Subcutaneous adipose tissue (tissue), 4 donors: ENCODE results near the gene SLC43A2. TPM values are rescaled to one million over a fixed set of nuclear protein-coding genes. Genes with fewer than 3 reads are reported as not detected.

Experiments
- total RNA-seq, 4 donors: library from RNA; depleted of rRNA; stranded (reverse); fragments of >200 nt; gene quantifications; one replicate each; pipeline ENCODE4 v1.1.0, GENCODE V29; 2016
- TF ChIP-seq, protein P1 (sequence below): fragments of 450-650 bp; IDR thresholded peaks from one replicate; pipeline ENCODE4 v1.5.1; 2016; ENCODE audit warnings: low read depth, mild to moderate bottlenecking, control low read depth, antibody characterized with exemption, moderate library complexity

SLC43A2 gene
- total RNA-seq, 4 donors from 2014 or later, result 7.3 to 25.6 (median 16.7) TPM

DNA sequence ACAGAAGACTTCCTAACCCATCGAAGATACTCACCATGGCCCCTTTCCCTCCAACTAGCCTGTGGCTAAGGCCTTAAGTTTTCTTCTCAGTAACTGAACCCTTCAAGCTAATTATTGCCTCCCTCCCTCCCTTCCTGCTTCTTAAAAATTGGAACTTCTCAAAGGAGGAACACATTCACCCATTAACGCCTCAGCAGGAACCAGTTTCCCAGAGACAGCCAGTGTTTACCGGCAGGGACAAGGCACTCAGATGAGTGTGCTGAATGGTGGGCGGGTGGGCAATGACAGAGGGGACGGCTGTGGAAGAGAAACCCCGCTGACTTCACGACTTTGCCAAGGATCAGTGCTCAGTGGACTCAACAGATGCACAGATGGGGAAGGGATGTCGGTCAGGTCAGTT lies 86.3 kb downstream of the SLC43A2 start:
- TF ChIP-seq, protein P1, sequence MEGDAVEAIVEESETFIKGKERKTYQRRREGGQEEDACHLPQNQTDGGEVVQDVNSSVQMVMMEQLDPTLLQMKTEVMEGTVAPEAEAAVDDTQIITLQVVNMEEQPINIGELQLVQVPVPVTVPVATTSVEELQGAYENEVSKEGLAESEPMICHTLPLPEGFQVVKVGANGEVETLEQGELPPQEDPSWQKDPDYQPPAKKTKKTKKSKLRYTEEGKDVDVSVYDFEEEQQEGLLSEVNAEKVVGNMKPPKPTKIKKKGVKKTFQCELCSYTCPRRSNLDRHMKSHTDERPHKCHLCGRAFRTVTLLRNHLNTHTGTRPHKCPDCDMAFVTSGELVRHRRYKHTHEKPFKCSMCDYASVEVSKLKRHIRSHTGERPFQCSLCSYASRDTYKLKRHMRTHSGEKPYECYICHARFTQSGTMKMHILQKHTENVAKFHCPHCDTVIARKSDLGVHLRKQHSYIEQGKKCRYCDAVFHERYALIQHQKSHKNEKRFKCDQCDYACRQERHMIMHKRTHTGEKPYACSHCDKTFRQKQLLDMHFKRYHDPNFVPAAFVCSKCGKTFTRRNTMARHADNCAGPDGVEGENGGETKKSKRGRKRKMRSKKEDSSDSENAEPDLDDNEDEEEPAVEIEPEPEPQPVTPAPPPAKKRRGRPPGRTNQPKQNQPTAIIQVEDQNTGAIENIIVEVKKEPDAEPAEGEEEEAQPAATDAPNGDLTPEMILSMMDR, result no peak

DNA sequence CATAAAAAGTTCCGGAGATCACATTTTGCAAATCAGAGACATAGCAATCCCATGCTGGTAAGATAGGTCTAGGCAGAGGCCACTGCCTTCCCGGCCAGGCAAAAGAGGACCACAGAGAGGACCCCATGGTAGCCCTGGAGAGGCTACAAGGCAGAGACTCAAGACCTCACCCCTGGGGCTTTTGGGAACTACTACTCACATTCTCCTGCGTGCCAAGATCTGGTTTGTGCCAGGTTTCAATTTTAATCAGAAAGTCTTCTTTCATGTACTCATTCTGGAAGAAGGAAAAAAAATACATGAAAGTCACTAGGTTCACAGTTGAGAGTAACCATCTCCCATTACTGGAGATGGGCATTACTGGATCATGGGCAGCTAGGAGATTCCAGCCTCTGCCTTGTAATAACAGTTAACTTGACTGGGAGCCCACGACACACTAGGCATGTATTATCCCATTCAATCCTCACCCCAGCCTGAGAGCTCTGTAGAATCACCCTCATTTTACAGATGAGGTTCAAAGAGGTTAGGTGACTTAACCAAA lies 87.2 kb downstream of the SLC43A2 start:
- TF ChIP-seq, protein P1, result no peak

DNA sequence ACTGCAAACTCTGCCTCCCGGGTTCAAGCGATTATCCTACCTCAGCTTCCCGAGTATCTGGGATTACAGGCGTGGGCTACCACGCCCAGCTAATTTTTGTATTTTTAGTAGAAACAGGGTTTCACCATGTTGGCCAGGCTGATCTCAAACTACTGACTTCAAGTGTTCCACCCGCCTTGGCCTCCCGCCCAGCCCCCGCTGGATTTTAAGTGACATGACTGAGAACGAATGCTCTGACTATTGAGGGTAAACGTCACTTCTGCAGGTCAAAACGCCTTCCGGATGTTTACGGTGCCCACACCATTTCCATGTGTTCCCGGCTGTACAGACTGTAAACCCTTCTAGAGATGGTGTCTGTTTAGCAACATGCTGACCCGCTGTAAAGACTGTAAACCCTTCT lies 88.8 kb downstream of the SLC43A2 start:
- TF ChIP-seq, protein P1, result no peak

DNA sequence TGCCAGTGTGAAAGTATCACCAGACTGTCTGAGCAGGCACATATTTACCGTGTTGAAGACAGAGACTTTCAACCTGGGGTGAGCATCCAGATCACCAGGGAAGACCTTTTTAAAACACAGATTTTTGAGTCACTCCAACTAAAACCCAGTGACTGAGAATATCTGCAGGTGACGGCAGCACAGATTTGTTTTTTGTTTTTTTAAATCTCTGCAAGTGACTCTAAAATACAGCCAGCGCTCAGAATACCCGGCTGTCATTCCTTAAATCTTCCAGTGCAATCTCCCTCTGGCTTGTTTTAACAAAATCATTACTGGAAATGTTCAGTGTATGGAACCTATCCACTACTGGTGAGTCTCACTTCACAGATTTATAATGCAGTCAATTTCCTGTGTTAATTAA lies 92.9 kb downstream of the SLC43A2 start:
- TF ChIP-seq, protein P1, result no peak

DNA sequence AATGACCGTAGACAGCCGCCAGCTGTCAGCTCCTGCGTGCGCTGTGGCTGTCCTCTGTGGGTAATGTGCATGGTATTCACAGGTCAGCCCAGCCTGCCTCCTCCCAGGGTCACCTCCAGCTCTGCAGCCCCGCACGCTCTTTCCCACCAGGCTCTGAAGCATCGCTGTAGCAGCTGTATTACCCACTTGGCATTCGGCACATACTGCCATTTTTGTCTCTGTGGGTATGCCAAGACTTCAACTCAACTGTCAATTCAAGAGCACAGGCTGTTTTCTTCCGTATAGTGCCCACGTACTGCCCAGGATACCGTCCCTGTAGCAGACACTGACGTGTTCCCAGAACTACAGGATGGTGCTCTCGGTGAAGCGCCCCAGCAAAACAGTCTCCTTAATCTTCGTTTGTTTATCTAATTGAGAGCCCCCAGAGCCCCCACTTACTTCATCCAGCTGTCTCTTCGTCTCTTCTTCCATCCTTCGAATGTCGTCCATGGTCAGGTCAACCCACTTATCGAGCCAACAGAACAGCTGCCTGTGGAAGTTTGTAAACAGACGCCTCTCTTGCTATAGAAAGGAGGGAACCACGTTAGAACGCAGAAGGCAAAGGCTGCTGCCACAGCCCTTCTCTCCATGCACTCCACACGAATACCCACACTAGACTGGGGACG lies 94.8 kb downstream of the SLC43A2 start:
- TF ChIP-seq, protein P1, result no peak

DNA sequence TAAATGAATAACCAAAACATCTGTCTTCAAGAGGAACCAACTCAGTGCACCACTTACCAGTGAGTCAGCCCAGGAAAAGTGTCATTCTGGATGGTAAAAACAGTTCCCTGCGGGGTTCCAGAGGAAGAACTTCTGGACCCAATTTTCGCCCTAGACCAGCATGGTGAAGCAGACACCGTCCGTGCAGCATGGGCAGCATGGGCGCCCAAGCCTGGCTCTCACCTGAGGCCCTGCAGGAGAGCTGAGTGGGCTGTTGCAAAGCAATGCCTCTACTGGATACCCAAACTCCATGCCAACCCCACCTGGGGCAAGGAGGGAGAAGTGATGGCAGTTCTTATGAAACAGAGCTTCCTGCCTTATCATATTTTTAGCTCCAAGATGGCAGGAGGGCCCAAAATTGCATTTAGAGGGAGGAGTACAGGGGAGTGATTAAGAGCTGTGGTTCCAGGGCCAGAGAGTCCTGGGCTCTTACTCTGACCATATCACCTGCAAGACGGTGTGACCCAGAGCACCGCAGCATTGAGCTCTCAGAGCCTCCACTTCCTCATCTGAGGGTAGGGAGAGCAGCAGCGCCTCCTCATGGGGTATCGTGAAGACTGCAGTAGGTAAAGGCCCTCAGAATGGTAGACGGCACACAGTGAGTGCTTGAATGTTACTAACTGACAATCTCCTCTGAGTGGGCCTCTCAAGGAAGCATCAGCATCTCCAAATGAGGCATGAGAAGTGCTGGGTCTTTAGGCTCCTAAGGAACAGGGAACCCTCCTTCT lies 95.6 kb downstream of the SLC43A2 start:
- TF ChIP-seq, protein P1, result no peak

DNA sequence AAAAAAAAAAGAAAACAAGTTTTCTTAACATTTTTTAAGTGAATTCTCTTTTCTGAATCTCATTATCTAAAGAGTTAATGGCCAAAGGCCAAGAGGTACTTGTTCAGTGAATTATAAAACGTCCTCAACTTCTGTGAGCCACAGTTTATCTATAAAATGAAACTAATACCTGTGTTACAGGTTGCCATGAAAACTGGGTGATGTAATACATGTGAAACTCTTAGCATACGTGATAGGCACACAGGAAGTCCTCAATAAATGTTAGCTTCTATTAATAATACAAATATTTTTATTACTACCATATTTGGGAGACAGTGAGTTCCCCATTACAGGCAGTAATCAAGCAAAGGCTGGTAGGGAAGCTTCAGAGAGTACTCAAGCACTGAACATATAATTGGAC lies 98.8 kb downstream of the SLC43A2 start:
- TF ChIP-seq, protein P1, result no peak
